Endothelial cell of umbilical vein (primary cell): ENCODE data around the gene PAOX. TPM values are rescaled to one million over a fixed set of nuclear protein-coding genes. Genes with fewer than 3 reads are reported as not detected.
"Not testable (repeated sequence)": the region's sequence is repeated elsewhere in the genome, so short reads cannot be mapped to it uniquely, and the experiment has no call there.

Experiments used
- BruUV-seq: library from RNA; stranded (reverse); fragments of 400-500 nt; replicated peaks from 2 replicates; lab custom pipeline; 2021; lab: Mats Ljungman, UMichigan
- CTCF ChIA-PET: fragments of 300-600, 350-600 bp; sonication (Branson Sonifier 250); formaldehyde crosslinking; loops from one replicate; lab custom pipeline; 2021; ENCODE audit warnings: antibody characterized with exemption, inconsistent platforms; lab: Charles Lee
- POLR2A ChIA-PET: fragments of 300-600, 350-600 bp; sonication (Branson Sonifier 250); formaldehyde crosslinking; loops from one replicate; lab custom pipeline; 2021; ENCODE audit warnings: antibody characterized with exemption, inconsistent platforms; lab: Charles Lee
- DNase-seq: peaks from one replicate; pipeline ENCODE4 v3.0.0-alpha.2; 2011; ENCODE audit warnings: low read depth, low spot score
- FAIRE-seq: peaks from 2 replicates; lab custom pipeline; 2011; peaks lifted over from hg19 to GRCh38; lab: Jason Lieb, UNC
- H2AFZ ChIP-seq: 2 replicates; pipeline ENCODE4 v1.6.0; 2012; ENCODE audit warnings: low read depth, low read length, control low read depth, inconsistent platforms
- H3K27ac ChIP-seq: 2 replicates; pipeline ENCODE4 v1.5.1; 2011; ENCODE audit warnings: low read depth, mild to moderate bottlenecking, control low read depth, low read length, moderate library complexity; ENCODE audit not compliant: insufficient read depth
- H3K27me3 ChIP-seq, 2 experiments: 2 replicates each; pipeline versions ENCODE4 v1.6.0 to v1.6.1; 2011; ENCODE audit warnings: low read length in 2 of 2, mixed read lengths in 1 of 2; ENCODE audit not compliant: control insufficient read depth in 2 of 2, insufficient read depth in 2 of 2
- H3K36me3 ChIP-seq, 2 experiments: 2 replicates in 1 of 2; 3 replicates in 1 of 2; pipeline ENCODE4 v1.5.1; 2011; ENCODE audit warnings: low read length in 2 of 2, mild to moderate bottlenecking in 1 of 2, moderate library complexity in 1 of 2; ENCODE audit not compliant: control insufficient read depth in 2 of 2, insufficient read depth in 2 of 2; ENCODE audit errors: extremely low read depth in 1 of 2
- H3K4me1 ChIP-seq: 3 replicates; pipeline ENCODE4 v1.5.1; 2011; ENCODE audit warnings: mild to moderate bottlenecking, low read length; ENCODE audit not compliant: control insufficient read depth, insufficient read depth; ENCODE audit errors: extremely low read depth
- H3K4me2 ChIP-seq: 2 replicates; pipeline ENCODE4 v1.6.1; 2011; ENCODE audit warnings: low read length, control low read depth, mixed read lengths; ENCODE audit not compliant: insufficient read depth
- H3K4me3 ChIP-seq, 3 experiments: fragments of 200-600 bp in 1 of 3; sonication (generic), shearing (Covaris generic) in 1 of 3; replicated peaks in 1 of 3; 2 replicates each; pipeline ENCODE4 v1.5.1; 2011 to 2016; ENCODE audit warnings: control low read depth in 3 of 3, low read length in 3 of 3, mild to moderate bottlenecking in 2 of 3, inconsistent platforms in 1 of 3, low read depth in 1 of 3, moderate library complexity in 1 of 3; ENCODE audit not compliant: insufficient read depth in 1 of 3
- H3K79me2 ChIP-seq: 2 replicates; pipeline ENCODE4 v1.6.0; 2012; ENCODE audit warnings: low read length, inconsistent platforms; ENCODE audit not compliant: control insufficient read depth, insufficient read depth
- H3K9ac ChIP-seq: replicated peaks from 2 replicates; pipeline ENCODE3; 2011; ENCODE audit warnings: low read length, control low read depth; ENCODE audit not compliant: insufficient read depth; ENCODE audit errors: extremely low read depth
- H3K9me1 ChIP-seq: replicated peaks from 3 replicates; pipeline ENCODE4 v1.6.0; 2011; ENCODE audit warnings: mild to moderate bottlenecking, low read length; ENCODE audit not compliant: control insufficient read depth, insufficient read depth; ENCODE audit errors: extremely low read depth
- H3K9me3 ChIP-seq: replicated peaks from 2 replicates; pipeline ENCODE4 v1.5.1; 2012; ENCODE audit warnings: low read length, inconsistent platforms; ENCODE audit not compliant: control insufficient read depth, insufficient read depth
- H4K20me1 ChIP-seq: replicated peaks from 2 replicates; pipeline ENCODE3; 2011; ENCODE audit warnings: mild to moderate bottlenecking, low read length; ENCODE audit not compliant: control insufficient read depth, insufficient read depth; ENCODE audit errors: extremely low read depth
- FOS ChIP-seq: IDR thresholded peaks from 2 replicates; pipeline ENCODE4 v1.6.1; 2011; ENCODE audit warnings: mild to moderate bottlenecking, low read length, moderate library complexity, borderline replicate concordance; ENCODE audit not compliant: insufficient read depth
- MAX ChIP-seq: IDR thresholded peaks from 2 replicates; pipeline ENCODE4 v1.6.1; 2011; ENCODE audit not compliant: insufficient read depth, insufficient read length
- POLR2A ChIP-seq: IDR thresholded peaks from 2 replicates; pipeline ENCODE4 v1.6.1; 2012; ENCODE audit warnings: low read depth, mild to moderate bottlenecking, control low read depth, low read length
- POLR2AphosphoS5 ChIP-seq: IDR thresholded peaks from 2 replicates; pipeline ENCODE4 v1.6.1; 2012; ENCODE audit warnings: low read depth, mild to moderate bottlenecking, control low read depth, low read length, moderate library complexity; ENCODE audit not compliant: insufficient read depth
- dilution Hi-C: fragments of 300-500 bp; cut with MboI; formaldehyde crosslinking; loops from one replicate; pipeline ENCODE4 v1.15.0; 2019; ENCODE audit warnings: low sequenced_read_pairs; ENCODE audit not compliant: extremely low pct_ligation_motif_present
- intact Hi-C: fragments of 100-400 bp; cut with micrococcal nuclease; formaldehyde crosslinking; loops from one replicate; pipeline ENCODE4 v1.10.0; 2022
- polyA plus RNA-seq, 4 experiments: library from polyadenylated mRNA; depleted of rRNA in 3 of 4; stranded (reverse) in 3 of 4; unstranded in 1 of 4; fragments of >200 nt; gene quantifications; 2 replicates each; pipeline versions ENCODE4 v1.2.1 to v1.2.3, GENCODE V29; 2011 to 2012; ENCODE audit warnings: missing spikeins in 1 of 4
- total RNA-seq: library from RNA; stranded (reverse); gene quantifications from 2 replicates; pipeline ENCODE4 v1.2.3, GENCODE V29; 2021

PAOX gene
- total and polyA plus RNA-seq, 2 donors (not counting 3 experiments of a cell fraction or from before 2014, with no cell fraction given): 2.6 to 3.8 TPM

- Histone ChIP-seq H3K79me2 (peaks cover 2% of the 10 kb centered on the region), H4K20me1 (no peaks in the 10 kb centered on the region), H3K4me3 (peak within 1 kb of the TSS; percentile 53 to 100 (median 69)), H3K4me2 (peak within 1 kb of the TSS; percentile 88), H3K4me1 (peaks cover 10% of the 10 kb centered on the region), H3K9me1 (no peaks in the 10 kb centered on the region), H3K27me3 (no peaks in the 10 kb centered on the region), H3K36me3 (peaks cover 0 to 16% of the 10 kb centered on the region in 2 experiments), H3K27ac (peak within 1 kb of the TSS; percentile 74), H2AFZ (peak within 1 kb of the TSS; percentile 93), H3K9ac (peak within 1 kb of the TSS; percentile 85), H3K9me3 (no peaks in the 10 kb centered on the region)
- intact Hi-C loops: loop anchor here (1.0 to 5.0 kb wide), 4 partner anchors 16 to 66 kb away; partner anchors contain the start of genes MTG1, TUBGCP2 and ZNF511
- CTCF ChIA-PET: no interaction called here
- dilution Hi-C loops: no loop called here
- POLR2A ChIA-PET: interaction anchor here (0.7 to 1.0 kb wide), 2 partner anchors 12 to 16 kb away, joined by 4 read pairs; partner anchors contain the start of gene FUOM
- peak; percentile 85 for TF ChIP-seq POLR2AphosphoS5
- TF ChIP-seq MAX: no peak
- TF ChIP-seq POLR2A: peak; percentile 91
- FAIRE-seq: peak; percentile 85
- peak; percentile 93 for DNase-seq
- no TSS peak for BruUV-seq
Observed at GRCh38 chr10:133373174-133374090, 5.6 kb upstream of the PAOX start, which contains the start of gene ECHS1. Gene ECHS1 (minus strand): TSS chr10:133373354. CDS start chr10:133373333, 21 bp downstream.

- TF ChIP-seq MAX: no peak
- TF ChIP-seq POLR2AphosphoS5: no peak
- no peak for TF ChIP-seq FOS
- Histone ChIP-seq H3K4me2 (no peak overlapping the region), H3K79me2 (peaks cover 2% of the 10 kb centered on the region), H3K9me1 (no peaks in the 10 kb centered on the region), H3K27me3 (no peaks in the 10 kb centered on the region), H2AFZ (no peak overlapping the region), H3K27ac (no peak overlapping the region), H4K20me1 (no peaks in the 10 kb centered on the region), H3K9me3 (no peaks in the 10 kb centered on the region), H3K4me3 (no peak overlapping the region), H3K4me1 (peaks cover 14% of the 10 kb centered on the region), H3K36me3 (no peaks in the 10 kb centered on the region), H3K9ac (no peak overlapping the region)
- POLR2A ChIA-PET: no interaction called here
- DNase-seq: no peak
- dilution Hi-C loops (no loop called here), intact Hi-C loops (no loop called here)
- CTCF ChIA-PET: no interaction called here
- BruUV-seq: no TSS peak
- FAIRE-seq: no peak
Observed at GRCh38 chr10:133375357-133376115, 3.5 kb upstream of the PAOX start.

GRCh38 chr10:133376183-133376582, 2.9 kb upstream of the PAOX start:
- CTCF ChIA-PET, dilution Hi-C loops: not testable (repeated sequence)

More at GRCh38 chr10:133376183-133376582, 2.9 kb upstream of the PAOX start:
- H3K79me2 ChIP-seq, FAIRE-seq, H3K27ac ChIP-seq, POLR2A ChIA-PET, H2AFZ ChIP-seq, H3K9ac ChIP-seq, H3K4me2 ChIP-seq, H3K9me1 ChIP-seq, BruUV-seq, H3K9me3 ChIP-seq, H3K36me3 ChIP-seq, intact Hi-C loops, H4K20me1 ChIP-seq, H3K27me3 ChIP-seq, H3K4me3 ChIP-seq, DNase-seq: not testable (repeated sequence)
- peaks cover 14% of the 10 kb centered on the region for H3K4me1 ChIP-seq
